WTC11 (cell line): ENCODE data around the gene LDLRAD4.

Experiments
- CREB1 ChIP-seq: sonication (generic); formaldehyde crosslinking; IDR thresholded peaks from 2 replicates; pipeline ENCODE4 v1.8.0; 2023; ENCODE audit warnings: mild to moderate bottlenecking, missing genetic modification reagents
- CTCF ChIP-seq: fragments of 200-600 bp; IDR thresholded peaks from 2 replicates; pipeline ENCODE4 v1.8.0; 2022; ENCODE audit warnings: antibody characterized with exemption
- ESRRA ChIP-seq: sonication (generic); formaldehyde crosslinking; IDR thresholded peaks from 2 replicates; pipeline ENCODE4 v1.8.1; 2022; ENCODE audit warnings: mild to moderate bottlenecking, missing genetic modification reagents, borderline replicate concordance
- ETV6 ChIP-seq: sonication (generic); formaldehyde crosslinking; IDR thresholded peaks from 2 replicates; pipeline ENCODE4 v1.8.1; 2022; ENCODE audit warnings: mild to moderate bottlenecking, missing genetic modification reagents
- NR3C1 ChIP-seq: sonication (generic); formaldehyde crosslinking; conservative IDR thresholded peaks from 2 replicates; pipeline ENCODE4 v1.8.1; 2023; ENCODE audit warnings: low read depth, mild to moderate bottlenecking, missing genetic modification reagents
- PRRX2 ChIP-seq: fragments of 250-450 bp; sonication (Bioruptor Pico); IDR thresholded peaks from 2 replicates; pipeline ENCODE4 v1.8.0; 2021; ENCODE audit warnings: mild to moderate bottlenecking
- TP53 ChIP-seq: sonication (generic); formaldehyde crosslinking; IDR thresholded peaks from 2 replicates; pipeline ENCODE4 v1.8.1; 2023; ENCODE audit warnings: mild to moderate bottlenecking, missing genetic modification reagents
- ZNF121 ChIP-seq: sonication (generic); formaldehyde crosslinking; IDR thresholded peaks from 2 replicates; pipeline ENCODE4 v1.8.0; 2023; ENCODE audit warnings: missing genetic modification reagents
- ZNF219 ChIP-seq: sonication (generic); formaldehyde crosslinking; IDR thresholded peaks from 2 replicates; pipeline ENCODE4 v1.8.0; 2023; ENCODE audit warnings: missing genetic modification reagents, mild to moderate bottlenecking, borderline replicate concordance
- ZNF416 ChIP-seq: fragments of 250-450 bp; sonication (Bioruptor Pico); IDR thresholded peaks from 2 replicates; pipeline ENCODE4 v1.9.0; 2021; ENCODE audit warnings: mild to moderate bottlenecking, inconsistent platforms
- ZSCAN18 ChIP-seq: fragments of 250-450 bp; sonication (Bioruptor Pico); IDR thresholded peaks from 2 replicates; pipeline ENCODE4 v2.1.2; 2022; ENCODE audit warnings: mild to moderate bottlenecking, moderate library complexity

DNA sequence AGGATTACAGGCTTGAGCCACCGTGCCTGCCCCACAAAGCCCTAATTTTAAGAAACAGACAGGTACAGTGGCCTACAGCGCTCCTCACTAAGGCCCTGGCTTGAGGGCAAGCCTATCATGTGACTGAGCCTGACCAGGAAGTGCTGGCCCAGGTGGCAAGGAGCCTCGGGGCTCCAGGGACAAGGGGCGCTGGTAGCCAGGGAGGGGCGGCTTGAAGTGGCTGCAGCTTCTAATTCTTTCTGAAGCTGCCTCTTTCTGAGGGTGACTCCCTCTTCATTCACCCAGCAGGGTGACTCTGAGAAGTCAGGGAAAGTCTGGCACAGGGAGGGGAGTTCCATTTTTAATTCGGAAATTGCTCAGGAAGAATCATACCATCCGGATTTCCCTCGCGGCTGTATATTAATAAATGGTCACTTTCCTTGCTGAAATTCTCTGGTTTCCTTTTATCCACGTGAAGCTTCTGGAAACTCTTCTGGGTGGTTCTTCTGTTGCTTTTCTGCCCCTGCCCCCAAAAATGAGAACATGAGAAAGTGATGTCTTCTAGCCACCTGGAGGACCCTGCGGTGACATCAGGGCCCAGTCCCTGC lies 392.1 kb downstream of the LDLRAD4 start:
- TF ChIP-seq ZNF219 (CRISPR knock-in tag) (no peak), ESRRA (CRISPR knock-in tag) (no peak), ZNF416 (CRISPR knock-in tag) (no peak), CREB1 (CRISPR knock-in tag) (no peak), ETV6 (CRISPR knock-in tag) (no peak), CTCF (no peak), TP53 (CRISPR knock-in tag) (no peak), PRRX2 (no peak), NR3C1 (no peak), ZSCAN18 (CRISPR knock-in tag) (no peak), ZNF121 (CRISPR knock-in tag) (no peak)
